Smooth muscle cell (in vitro differentiated cells): ENCODE results near the gene ATXN1. TPM values are rescaled to one million over a fixed set of nuclear protein-coding genes. Genes with fewer than 3 reads are reported as not detected.

Experiments used
- DNase-seq: peaks from one replicate; lab custom pipeline; 2025; ENCODE audit not compliant: unreplicated experiment; lab: John Stamatoyannopoulos, UW
- H2AFZ ChIP-seq: fragments of 200-600 bp; sonication (generic); 2 replicates; pipeline ENCODE4 v1.6.0; 2016; ENCODE audit warnings: antibody characterized with exemption, low read depth, mild to moderate bottlenecking
- H3F3A ChIP-seq: fragments of 200-600 bp; sonication (generic); 2 replicates; pipeline ENCODE4 v1.6.0; 2017; ENCODE audit warnings: antibody characterized with exemption, low read depth
- H3K27ac ChIP-seq: fragments of 200-600 bp; sonication (generic); 2 replicates; pipeline ENCODE4 v1.5.1; 2016; ENCODE audit warnings: low read depth, mild to moderate bottlenecking
- H3K27me3 ChIP-seq: fragments of 200-600 bp; sonication (generic); 2 replicates; pipeline ENCODE4 v1.6.1; 2016; ENCODE audit warnings: low read depth, mild to moderate bottlenecking
- H3K36me3 ChIP-seq: fragments of 200-600 bp; sonication (generic); 2 replicates; pipeline ENCODE4 v1.5.1; 2016; ENCODE audit warnings: low read depth
- H3K4me1 ChIP-seq: fragments of 200-600 bp; sonication (generic); 2 replicates; pipeline ENCODE4 v1.5.1; 2016; ENCODE audit warnings: low read depth
- H3K4me2 ChIP-seq: fragments of 200-600 bp; sonication (generic); 2 replicates; pipeline ENCODE4 v1.6.0; 2016; ENCODE audit warnings: mild to moderate bottlenecking
- H3K4me3 ChIP-seq: fragments of 200-600 bp; sonication (generic); 2 replicates; pipeline ENCODE4 v1.5.1; 2016; ENCODE audit warnings: mild to moderate bottlenecking
- H3K79me2 ChIP-seq: fragments of 200-600 bp; sonication (generic); 2 replicates; pipeline ENCODE4 v1.6.0; 2016; ENCODE audit warnings: low read depth, mild to moderate bottlenecking
- H3K9ac ChIP-seq: fragments of 200-600 bp; sonication (generic); 2 replicates; pipeline ENCODE4 v1.6.0; 2016; ENCODE audit warnings: low read depth
- H3K9me3 ChIP-seq: fragments of 200-600 bp; sonication (generic); replicated peaks from 2 replicates; pipeline ENCODE4 v1.5.1; 2016; ENCODE audit warnings: low read depth
- H4K20me1 ChIP-seq: fragments of 200-600 bp; sonication (generic); 2 replicates; pipeline ENCODE4 v1.6.0; 2016; ENCODE audit warnings: low read depth
- CTCF ChIP-seq: fragments of 200-600 bp; sonication (generic); IDR thresholded peaks from 2 replicates; pipeline ENCODE4 v1.5.1; 2017; ENCODE audit warnings: borderline replicate concordance, mild to moderate bottlenecking, antibody characterized with exemption; ENCODE audit not compliant: insufficient read depth, poor library complexity, severe bottlenecking
- WGBS: methylation state at CpG from one replicate; pipeline ENCODE4 v1.1.7; 2016; ENCODE audit warnings: low lambda C conversion rate; 5-methylcytosine and 5-hydroxymethylcytosine counted together
- polyA plus RNA-seq: library from polyadenylated mRNA; unstranded; fragments of >200 nt; fragmentation: Nextera tagmentation; extraction: Ambion mirVana; gene quantifications from 2 replicates; pipeline ENCODE4 v1.2.1, GENCODE V29; 2016
- total RNA-seq: library from RNA; depleted of rRNA; stranded (reverse); fragments of >200 nt; gene quantifications from 2 replicates; pipeline ENCODE4 v1.2.3, GENCODE V29; 2014

ATXN1 gene
- total and polyA plus RNA-seq, 2 experiments from 2014 or later, result 17.9 to 40.6 TPM

GRCh38 chr6:16295060-16295459 is 466.2 kb downstream of the ATXN1 start:
- Histone ChIP-seq H3F3A (no peaks in the 10 kb centered on the region), H4K20me1 (no peaks in the 10 kb centered on the region), H3K4me1 (no peaks in the 10 kb centered on the region), H3K36me3 (no peaks in the 10 kb centered on the region), H3K4me3 (no peak overlapping the region), H3K4me2 (no peak overlapping the region), H3K27ac (no peak overlapping the region), H3K27me3 (no peaks in the 10 kb centered on the region), H3K9ac (no peak overlapping the region), H2AFZ (no peak overlapping the region), H3K79me2 (no peaks in the 10 kb centered on the region), H3K9me3 (no peaks in the 10 kb centered on the region)
- TF ChIP-seq CTCF, result no peak
- WGBS, result 91% methylated on average over 15 of the region's 15 CpGs
- no peak for DNase-seq

GRCh38 chr6:16294371-16294770 is 466.9 kb downstream of the ATXN1 start:
- no peak overlapping the region for H2AFZ ChIP-seq
- H3K4me3 ChIP-seq, result no peak overlapping the region
- no peak overlapping the region for H3K4me2 ChIP-seq
- no peak overlapping the region for H3K9ac ChIP-seq
- no peak for DNase-seq
- no peaks in the 10 kb centered on the region for H3F3A ChIP-seq
- H3K27ac ChIP-seq, result no peak overlapping the region
- H3K36me3 ChIP-seq, result no peaks in the 10 kb centered on the region
- no peak for TF ChIP-seq CTCF
- no peaks in the 10 kb centered on the region for H3K9me3 ChIP-seq
- H3K27me3 ChIP-seq, result no peaks in the 10 kb centered on the region
- H3K4me1 ChIP-seq, result no peaks in the 10 kb centered on the region
- WGBS, result 97% methylated on average over 10 of the region's 10 CpGs
- no peaks in the 10 kb centered on the region for H4K20me1 ChIP-seq
- H3K79me2 ChIP-seq, result no peaks in the 10 kb centered on the region

- 85% methylated on average over 8 of the region's 8 CpGs for whole genome bisulfite sequencing
- no peak for DNase-seq
- H2AFZ ChIP-seq, result no peak overlapping the region
- H3K27ac ChIP-seq, result no peak overlapping the region
- H3K9ac ChIP-seq, result no peak overlapping the region
- H3K79me2 ChIP-seq, result no peaks in the 10 kb centered on the region
- H3K36me3 ChIP-seq, result no peaks in the 10 kb centered on the region
- H3K4me3 ChIP-seq, result no peak overlapping the region
- TF ChIP-seq CTCF, result no peak
- H4K20me1 ChIP-seq, result no peaks in the 10 kb centered on the region
- no peaks in the 10 kb centered on the region for H3K4me1 ChIP-seq
- H3F3A ChIP-seq, result no peaks in the 10 kb centered on the region
- H3K4me2 ChIP-seq, result no peak overlapping the region
- no peaks in the 10 kb centered on the region for H3K9me3 ChIP-seq
- H3K27me3 ChIP-seq, result no peaks in the 10 kb centered on the region
Observed at GRCh38 chr6:16292942-16293341, 468.3 kb downstream of the ATXN1 start.

- H3K36me3 ChIP-seq, result no peaks in the 10 kb centered on the region
- no peaks in the 10 kb centered on the region for H3K27me3 ChIP-seq
- DNase-seq, result no peak
- H3K27ac ChIP-seq, result no peak overlapping the region
- H3K9me3 ChIP-seq, result no peaks in the 10 kb centered on the region
- H3K79me2 ChIP-seq, result no peaks in the 10 kb centered on the region
- TF ChIP-seq CTCF, result no peak
- WGBS, result 88% methylated on average over 5 of the region's 5 CpGs
- H2AFZ ChIP-seq, result no peak overlapping the region
- H3K4me3 ChIP-seq, result no peak overlapping the region
- no peak overlapping the region for H3K9ac ChIP-seq
- no peak overlapping the region for H3K4me2 ChIP-seq
- no peaks in the 10 kb centered on the region for H4K20me1 ChIP-seq
- H3K4me1 ChIP-seq, result no peaks in the 10 kb centered on the region
- no peaks in the 10 kb centered on the region for H3F3A ChIP-seq
Observed at GRCh38 chr6:16292432-16292831, 468.8 kb downstream of the ATXN1 start.
